ENCODE data around the gene ANKRD13A.
"Not testable (repeated sequence)": the region's sequence is repeated elsewhere in the genome, so short reads cannot be mapped to it uniquely, and the experiment has no call there.

ANKRD13A gene

GRCh38 chr12:110008681-110009398 is 9.6 kb downstream of the ANKRD13A start:
- not testable (repeated sequence) for DNase-seq

- no peak for DNase-seq
These were observed 11.9 kb downstream of the ANKRD13A start for GRCh38 chr12:110010853-110011723.

GRCh38 chr12:110012137-110012536 is 12.9 kb downstream of the ANKRD13A start:
- DNase-seq = no peak

GRCh38 chr12:110012659-110013058 is 13.4 kb downstream of the ANKRD13A start:
- DNase-seq = no peak

GRCh38 chr12:110015132-110015531 is 15.9 kb downstream of the ANKRD13A start:
- no peak for DNase-seq

- DNase-seq = no peak
These were observed 21.7 kb downstream of the ANKRD13A start for GRCh38 chr12:110020956-110021355.

- no peak for DNase-seq
These were observed 24.1 kb downstream of the ANKRD13A start for GRCh38 chr12:110023059-110023980.

- no peak for DNase-seq
These were observed 24.8 kb downstream of the ANKRD13A start for GRCh38 chr12:110024051-110024450.

- DNase-seq = no peak
These were observed 29.1 kb downstream of the ANKRD13A start for GRCh38 chr12:110028323-110028722.

- no peak for DNase-seq
These were observed 30.1 kb downstream of the ANKRD13A start for GRCh38 chr12:110029290-110029815.

- no peak for DNase-seq
These were observed 34.7 kb downstream of the ANKRD13A start for GRCh38 chr12:110033888-110034287.

- DNase-seq = no peak
These were observed 36.4 kb downstream of the ANKRD13A start for GRCh38 chr12:110035534-110036104.

- DNase-seq = no peak
These were observed 38.1 kb downstream of the ANKRD13A start for GRCh38 chr12:110037315-110037714.

- DNase-seq = no peak
These were observed 39.5 kb downstream of the ANKRD13A start for GRCh38 chr12:110038741-110039084.

GRCh38 chr12:110039085-110039807 is 40.0 kb downstream of the ANKRD13A start:
- peak; percentile 12 for DNase-seq

GRCh38 chr12:110042264-110042663 is 43.0 kb downstream of the ANKRD13A start:
- DNase-seq = no peak

GRCh38 chr12:110046451-110047187 is 47.4 kb downstream of the ANKRD13A start:
- no peak for DNase-seq

- DNase-seq = no peak
These were observed 48.2 kb downstream of the ANKRD13A start for GRCh38 chr12:110047297-110047940.

- peak; percentile 90 for DNase-seq
These were observed 49.2 kb downstream of the ANKRD13A start, which contains the start of gene C12orf76 for GRCh38 chr12:110048242-110049027. C12orf76 (minus strand) TSS chr12:110048522; CDS start chr12:110048495, 27 bp downstream.

Measured in stimulated activated CD4-positive, alpha-beta T cell treated with anti-CD3 and anti-CD28 coated beads, Interleukin-4, amount 100 ng/mL, for 1 hour (primary cell).